Stimulated activated CD4-positive, alpha-beta T cell treated with anti-CD3 and anti-CD28 coated beads, Interleukin-15, amount 100 ng/mL, for 1 hour (primary cell): Measurements from ENCODE around the gene POLE.

Source experiments
- DNase-seq, 2 donors: peaks; one replicate each; pipeline ENCODE4 v3.0.0-alpha.2; 2020; ENCODE audit warnings: low read depth in 1 of 2, low spot score in 1 of 2

POLE gene

DNA sequence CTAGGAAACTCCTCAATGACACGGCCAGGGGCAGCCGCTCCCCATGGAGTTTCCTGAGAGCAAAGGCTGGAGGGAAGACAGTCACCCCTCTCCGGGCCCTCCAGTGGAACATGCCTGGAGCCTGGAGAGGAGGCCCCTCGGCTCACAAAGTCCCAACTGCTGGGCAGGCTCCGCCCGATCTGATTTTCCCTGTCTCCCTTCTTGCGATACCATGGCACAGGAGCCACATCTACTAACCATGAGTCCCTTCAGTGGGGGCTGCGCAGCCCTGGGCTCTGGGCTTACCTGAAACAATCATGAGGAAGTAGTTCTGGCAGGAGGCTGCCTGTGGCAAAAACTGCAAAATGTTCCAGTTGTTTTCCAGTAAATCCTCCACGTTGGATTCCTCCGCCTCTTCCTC lies 53.2 kb downstream of the POLE start:
- no peak for DNase-seq

DNA sequence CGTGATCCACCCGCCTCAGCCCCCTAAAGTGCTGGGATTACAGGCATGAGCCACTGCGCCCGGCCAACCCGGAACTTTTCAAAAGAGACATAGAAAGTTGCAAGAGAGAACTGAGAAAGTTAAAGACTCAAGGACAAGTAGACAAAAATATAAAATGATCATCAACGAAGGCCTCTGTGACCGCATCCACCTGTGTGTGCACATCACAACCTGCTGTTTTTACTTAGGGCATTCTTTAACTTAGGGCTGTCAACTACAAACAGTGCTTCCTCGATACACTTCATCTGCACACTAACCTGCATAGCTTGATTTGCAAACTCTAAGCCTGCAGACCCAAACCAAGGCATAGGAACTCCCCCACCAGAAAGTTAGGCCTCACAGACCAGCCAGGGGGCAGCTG lies 53.7 kb downstream of the POLE start:
- no peak for DNase-seq

DNA sequence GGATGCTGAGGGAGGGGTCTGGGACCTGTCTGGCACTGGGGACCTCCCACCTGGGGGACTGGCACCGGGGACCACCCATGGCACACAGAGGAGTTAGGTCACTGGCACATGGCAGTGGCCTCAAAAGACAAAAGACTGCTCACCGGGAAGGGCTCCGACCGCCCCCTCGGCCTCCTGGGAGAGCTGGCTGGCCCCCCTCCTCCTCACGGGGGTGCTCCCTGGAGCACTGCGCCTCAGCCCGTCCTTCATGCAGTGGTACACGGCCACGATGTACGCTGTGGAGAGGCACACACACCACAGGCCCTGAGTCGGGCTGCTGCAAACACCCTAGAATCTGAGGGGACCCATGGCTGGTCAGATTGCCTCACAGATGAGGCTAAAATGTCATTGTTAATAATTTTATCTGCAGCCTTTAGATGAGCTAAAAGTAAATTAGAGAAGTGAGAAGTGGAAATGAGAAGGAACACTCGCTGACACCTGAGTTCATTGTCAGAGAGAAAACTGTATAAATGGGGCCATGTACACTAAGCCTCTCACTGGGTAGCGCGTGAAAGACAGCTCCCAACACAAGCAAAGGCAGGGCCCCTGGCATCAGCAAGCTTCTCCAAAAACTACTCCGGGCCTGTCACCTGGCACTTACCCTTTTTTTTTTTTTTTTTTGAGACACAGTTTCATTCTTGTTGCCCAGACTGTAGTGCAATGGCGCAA lies 54.5 kb downstream of the POLE start:
- no peak for DNase-seq

DNA sequence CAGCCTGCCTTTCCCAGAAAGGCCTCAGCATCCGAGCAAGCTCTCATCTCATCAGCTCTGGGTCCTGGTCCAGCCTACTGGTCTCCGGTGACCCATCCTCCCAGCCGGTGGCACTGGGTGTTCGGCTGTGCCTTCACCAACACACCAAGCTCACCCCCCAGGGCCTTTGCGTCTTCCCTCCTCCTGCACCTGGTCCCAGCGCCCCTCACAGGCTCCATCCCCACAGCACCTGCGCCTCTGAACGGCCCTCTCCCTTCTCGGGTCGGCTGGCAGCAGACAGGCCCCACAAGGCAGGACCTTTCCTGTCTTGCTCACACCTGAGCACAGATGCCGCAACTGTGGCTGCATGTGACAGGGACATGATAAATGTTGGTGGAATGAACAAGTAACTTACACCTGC lies 55.5 kb downstream of the POLE start:
- no peak for DNase-seq

DNA sequence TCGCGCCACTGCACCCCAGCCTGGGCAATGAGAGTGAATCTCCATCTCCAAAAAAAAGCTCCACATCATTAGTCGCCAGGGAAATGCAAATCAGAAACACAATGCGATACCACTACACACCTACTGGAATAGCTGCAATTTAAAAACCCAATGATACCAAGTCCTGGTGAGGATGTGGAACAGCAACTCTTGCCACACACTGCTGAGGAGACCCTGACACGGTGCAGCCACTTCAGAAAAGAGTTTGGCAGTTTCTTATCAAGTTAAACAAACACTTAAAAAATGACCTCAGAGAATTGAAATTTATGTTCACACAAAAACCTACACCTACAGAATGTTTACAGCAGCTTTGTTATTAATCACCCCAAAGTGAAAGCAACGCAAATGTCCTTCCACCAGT lies 56.5 kb downstream of the POLE start:
- DNase-seq: no peak

DNA sequence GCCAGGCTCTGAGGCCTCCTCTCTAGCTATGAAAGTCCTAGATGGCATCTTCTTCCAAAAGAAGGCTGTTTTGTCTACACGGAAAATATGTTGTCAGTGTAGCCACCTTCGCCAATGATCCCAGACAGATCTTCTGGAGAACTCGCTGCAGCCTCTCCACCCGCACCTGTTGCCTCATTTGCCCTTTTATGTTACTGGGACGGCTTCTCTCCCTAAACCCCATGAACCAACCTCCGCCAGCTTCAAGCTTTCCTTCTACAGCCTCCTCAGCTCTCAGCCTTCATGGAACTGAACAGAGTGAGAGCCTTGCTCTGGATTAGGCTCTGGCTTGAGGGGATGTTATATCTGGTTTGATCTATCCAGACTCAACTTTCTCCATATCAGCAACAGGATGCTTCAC lies 57.8 kb downstream of the POLE start:
- no peak for DNase-seq

DNA sequence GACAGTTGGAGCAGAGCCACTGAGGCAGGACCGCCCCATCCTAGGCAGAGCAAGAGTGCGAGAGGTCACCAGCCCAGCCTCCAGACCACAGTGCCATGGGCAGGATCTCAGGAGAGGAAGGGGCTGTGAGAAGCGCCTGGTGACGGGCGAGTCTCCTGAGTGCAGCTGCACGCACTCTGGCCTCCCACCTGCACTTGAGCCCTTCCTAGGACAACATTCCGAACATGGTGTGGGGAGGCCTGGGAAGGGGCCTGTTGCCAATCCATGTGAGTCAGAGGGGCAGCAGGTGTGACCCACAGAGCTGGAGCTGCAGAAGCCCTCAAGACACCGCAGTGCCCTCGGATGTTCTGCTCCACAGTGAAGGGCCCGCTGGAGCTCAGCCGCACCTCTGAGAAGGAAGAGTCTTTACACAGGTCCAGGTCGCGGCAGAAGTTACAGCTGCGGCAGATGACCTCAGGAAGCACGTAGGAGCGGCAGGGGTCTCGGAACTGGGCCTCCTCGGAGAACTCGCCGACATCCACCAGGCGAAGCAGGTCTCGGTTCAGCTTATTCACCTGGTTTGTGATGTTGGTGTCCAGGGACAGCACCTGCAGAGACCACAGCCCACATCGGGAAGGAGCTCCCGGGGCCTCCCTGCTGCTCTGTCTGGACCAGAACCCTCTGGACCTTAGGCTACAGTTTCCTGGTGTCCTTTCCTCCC lies 61.3 kb downstream of the POLE start:
- DNase-seq: no peak

DNA sequence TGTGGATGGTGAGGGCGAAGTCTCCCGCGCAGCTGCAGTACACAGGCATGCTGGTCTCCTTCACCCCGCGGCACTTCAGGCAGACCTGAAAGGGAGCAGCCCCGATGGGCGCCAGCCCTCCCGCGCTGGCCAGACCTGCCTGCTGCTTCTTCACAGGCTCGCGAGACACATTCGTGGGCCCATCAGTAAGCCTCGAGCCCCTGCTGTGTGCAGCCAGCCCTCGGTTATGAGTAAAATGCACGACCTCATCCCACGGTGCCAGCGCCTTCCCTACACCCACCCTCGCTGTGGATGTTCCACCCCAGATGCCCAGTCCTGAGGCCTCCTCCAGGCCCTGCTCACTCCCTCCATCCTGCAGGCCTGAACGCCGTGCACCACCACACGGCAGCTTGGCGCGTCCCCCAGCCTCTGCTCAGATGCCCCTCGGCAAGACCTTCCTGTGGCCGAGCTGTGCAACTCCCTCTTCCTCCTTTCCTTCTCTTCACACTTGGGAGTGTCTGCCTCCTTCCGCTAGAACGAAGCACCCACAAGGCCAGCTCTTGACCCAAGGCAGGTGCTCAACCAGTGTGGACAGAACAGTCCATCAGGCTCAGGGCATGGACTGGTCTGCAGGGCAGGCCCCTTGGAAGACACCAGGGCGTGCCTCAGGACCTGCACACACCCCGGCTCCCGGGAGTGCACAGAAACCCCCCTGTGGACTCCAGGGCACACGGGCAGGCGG lies 62.1 kb downstream of the POLE start:
- no peak for DNase-seq

DNA sequence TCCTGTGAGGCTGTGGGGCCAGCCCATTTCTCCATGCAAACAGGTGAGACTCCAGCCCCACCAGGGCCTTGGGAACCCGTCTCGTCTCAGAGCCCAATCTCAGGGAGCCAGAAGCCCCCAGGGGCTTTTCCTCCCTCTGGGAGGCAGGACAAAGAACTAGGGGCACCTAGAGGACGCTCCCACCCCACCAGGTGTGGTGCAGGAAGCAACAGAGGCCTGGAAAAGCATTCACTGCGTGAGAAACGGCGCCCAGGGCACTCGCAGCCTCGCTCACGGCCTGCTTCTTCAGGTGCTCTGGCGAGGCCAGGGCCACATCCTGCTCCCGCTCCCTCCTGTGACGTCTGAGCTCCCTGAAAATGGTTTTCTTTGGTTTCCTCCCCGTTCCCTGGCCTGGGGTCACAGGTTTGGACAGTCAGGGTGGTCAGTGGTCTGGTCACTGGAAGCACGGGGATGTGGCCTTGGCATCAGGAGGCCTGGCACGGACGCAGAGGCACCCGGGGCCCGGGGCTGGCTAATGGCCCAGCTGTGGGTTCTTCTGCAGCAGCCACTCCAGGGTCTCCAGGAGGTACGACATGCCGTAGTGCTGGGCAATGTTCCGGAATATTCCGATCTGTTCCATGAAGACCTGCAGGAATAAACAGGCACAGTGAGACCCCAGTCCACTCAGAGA lies 62.8 kb downstream of the POLE start:
- no peak for DNase-seq

DNA sequence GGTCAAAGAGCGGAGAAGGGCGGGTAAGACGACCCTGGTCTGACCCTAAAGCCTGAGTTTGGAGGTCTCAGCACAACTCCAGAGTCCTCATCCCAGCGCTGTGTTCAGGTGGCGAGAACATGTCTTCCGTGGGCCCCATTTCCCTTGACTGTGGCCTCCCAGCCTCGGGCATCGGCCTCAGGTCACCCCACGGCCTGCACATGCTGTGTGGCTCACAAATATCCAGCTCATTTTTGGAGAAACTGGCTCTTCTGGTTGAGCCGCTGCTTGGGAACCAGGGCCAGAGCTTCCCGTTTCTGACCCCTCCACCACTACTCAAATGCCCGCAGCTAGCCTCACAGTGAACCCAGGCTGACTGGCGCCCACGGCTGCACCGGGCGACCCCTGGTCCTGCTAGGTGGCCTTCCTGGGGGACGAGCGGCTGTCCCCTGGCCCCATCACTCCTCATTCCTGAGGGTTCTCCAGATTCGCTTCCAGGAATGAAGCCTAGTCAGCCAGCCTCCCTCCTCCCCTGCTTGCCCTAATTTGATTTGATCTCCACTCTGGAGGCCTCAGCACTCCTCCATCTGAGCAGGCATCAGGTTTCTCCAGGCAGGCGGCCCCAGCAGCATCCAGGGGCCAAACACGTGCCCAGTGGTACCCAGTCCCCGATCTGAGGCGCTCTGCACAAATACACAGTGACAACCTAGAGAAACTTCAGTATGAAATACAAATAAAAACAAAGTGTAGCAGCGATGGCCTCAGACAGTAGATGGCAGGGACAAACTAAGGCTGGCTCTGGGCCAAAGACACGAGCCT lies 63.9 kb downstream of the POLE start:
- no peak for DNase-seq

DNA sequence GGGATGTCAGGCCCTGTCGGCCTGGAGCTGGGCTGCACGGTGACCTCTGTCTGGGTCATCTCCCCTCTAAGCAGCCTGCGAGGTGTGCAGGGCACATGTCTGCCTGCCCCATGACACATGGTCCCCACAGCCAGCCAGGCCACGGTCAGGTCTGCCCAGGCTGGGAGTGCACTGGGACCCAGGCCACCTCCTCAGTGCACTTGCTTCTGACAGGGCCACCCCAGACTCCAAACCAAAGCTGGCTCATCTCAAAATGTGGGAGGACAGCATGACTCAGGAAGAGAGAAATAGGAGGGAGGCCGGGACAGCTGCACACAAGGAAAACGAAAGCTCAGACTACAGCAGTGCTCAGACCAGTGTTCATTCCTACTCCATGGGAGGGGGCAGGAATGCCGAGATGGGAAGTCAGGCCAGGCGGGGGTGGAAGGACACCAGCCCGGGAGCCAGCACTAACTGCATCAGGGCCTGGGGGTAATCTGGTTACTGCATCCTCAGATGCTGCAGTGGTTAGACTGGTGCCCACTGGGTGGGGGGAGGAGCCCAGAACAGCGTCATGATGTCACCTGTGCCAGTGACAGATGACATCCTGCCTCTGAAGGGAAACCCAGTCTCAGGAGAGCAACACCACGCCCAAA lies 64.6 kb downstream of the POLE start:
- DNase-seq: no peak

DNA sequence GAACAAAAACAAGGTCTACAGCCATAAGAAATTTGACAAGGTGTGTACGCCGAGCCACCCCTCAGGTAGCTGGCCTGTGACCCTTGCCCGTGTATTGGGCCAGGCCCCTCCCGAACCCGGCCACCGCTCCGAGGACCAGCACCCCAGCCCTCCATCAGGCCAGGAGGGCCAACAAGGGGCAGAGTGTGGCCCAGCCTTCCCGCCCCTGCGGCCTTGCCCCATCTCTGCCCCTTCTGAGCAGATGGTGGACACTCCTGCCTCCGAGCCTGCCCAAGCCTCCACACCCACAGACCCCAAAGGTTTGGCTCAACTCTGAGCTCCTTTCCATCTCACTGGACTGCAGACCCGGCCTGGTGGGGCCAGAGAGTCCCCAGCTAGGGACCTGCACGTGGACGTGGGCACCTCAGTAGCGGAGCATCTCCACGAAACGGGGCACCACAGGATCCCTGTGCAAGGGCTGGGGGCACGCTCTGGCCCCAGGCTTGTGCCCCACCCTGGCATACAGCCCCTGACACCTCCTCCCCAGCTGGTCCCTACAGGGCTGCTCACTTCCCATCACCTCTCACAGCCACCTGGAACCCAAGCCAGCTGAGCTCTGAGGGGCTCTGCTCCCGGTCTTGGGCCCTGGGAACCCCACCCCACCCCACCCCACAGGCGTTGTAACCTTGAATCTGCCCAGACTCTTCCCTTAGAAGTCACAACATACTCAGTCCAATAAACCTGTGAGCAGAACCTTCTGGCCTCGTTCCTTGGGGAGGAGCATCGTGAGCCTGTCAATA lies 65.3 kb downstream of the POLE start:
- DNase-seq: no peak

DNA sequence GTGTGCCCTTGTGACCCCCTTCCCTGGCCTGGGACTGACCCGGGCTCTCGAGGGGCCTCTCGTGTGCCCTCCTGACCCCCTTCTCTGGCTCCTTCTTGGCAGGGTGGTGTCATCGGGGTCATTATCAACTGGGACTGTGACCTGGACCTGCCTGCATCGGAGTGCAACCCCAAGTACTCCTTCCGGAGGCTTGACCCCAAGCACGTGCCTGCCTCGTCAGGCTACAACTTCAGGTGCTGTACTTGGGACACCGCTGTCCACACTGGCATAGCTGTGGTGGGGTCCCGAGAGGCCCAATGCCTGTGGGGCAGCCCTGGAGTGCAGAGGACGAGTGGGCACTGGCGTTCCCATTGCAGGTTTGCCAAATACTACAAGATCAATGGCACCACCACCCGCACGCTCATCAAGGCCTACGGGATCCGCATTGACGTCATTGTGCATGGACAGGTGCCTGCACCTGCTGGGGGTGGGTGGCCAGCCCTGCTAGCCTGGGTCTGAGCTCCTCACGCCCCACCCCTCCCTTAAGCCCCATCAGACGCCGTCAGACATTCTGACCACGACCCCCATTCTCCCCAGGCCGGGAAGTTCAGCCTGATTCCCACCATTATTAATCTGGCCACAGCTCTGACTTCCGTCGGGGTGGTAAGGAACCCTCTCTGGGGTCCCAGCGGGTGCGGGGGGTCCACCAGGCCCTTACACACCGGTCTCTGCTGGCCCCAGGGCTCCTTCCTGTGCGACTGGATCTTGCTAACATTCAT lies 66.1 kb downstream of the POLE start:
- no peak for DNase-seq

DNA sequence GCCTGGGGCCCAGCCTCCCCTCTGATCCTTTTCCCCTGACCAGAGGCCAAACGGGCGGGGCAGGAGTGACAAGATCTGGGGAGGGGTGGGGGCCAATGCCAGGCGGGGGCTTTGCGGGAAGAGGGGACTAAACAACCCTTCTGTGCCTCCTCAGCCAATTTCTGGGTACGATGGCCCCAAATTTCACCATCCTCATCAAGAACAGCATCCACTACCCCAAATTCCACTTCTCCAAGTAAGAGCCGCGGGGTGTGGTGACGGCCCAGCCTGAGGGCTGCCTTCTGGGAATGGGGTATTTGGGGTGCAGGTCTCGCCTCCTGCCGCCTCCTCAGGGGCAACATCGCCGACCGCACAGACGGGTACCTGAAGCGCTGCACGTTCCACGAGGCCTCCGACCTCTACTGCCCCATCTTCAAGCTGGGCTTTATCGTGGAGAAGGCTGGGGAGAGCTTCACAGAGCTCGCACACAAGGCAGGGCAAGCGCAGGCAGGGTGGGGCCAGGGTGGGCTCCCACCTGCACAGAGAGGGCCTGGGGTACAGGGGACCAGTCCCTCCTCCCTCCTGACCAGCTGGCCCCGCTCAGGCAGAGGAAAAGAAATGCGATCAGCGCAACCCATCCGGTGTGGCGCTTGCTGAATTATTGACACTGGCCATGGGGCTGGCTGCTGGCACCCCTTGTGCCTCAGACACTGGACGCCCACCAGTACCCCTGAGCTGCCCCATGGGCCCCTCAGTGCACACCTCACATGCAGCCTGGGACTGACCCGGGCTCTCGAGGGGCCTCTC lies 66.8 kb downstream of the POLE start:
- DNase-seq: no peak

DNA sequence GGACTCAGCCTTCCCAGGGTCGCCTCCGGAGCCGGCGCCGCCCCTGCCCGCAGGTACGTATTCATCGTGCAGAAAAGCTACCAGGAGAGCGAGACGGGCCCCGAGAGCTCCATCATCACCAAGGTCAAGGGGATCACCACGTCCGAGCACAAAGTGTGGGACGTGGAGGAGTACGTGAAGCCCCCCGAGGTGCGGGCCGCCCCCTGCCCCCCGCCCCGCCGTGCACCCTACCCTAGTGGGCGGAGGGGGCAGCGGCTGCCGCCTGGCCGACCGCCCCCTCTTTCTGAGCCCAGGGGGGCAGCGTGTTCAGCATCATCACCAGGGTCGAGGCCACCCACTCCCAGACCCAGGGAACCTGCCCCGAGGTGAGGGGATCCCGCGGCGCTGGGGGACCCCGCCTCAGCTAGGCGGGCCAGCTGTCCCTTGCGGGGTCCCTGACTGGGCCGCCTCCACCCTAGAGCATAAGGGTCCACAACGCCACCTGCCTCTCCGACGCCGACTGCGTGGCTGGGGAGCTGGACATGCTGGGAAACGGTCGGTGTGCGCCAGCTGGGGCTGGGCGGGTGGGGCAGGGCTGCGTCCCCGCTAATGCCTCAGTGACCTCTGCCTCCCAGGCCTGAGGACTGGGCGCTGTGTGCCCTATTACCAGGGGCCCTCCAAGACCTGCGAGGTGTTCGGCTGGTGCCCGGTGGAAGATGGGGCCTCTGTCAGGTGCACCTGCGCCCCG lies 67.6 kb downstream of the POLE start:
- no peak for DNase-seq

DNA sequence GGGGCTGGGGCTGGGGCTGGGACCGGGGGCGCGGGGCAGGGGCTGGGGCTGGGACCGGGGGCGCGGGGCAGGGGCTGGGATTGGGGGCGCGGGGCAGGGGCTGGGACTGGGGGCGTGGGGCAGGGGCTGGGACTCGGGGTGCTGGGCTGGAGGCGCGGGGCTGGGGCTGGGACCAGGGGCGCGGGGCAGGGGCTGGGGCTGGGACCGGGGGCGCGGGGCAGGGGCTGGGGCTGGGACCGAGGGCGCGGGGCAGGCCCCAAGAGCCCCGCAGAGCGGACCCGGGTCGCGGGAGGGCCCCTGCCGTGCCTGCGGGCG lies 68.1 kb downstream of the POLE start:
- DNase-seq: no peak

DNA sequence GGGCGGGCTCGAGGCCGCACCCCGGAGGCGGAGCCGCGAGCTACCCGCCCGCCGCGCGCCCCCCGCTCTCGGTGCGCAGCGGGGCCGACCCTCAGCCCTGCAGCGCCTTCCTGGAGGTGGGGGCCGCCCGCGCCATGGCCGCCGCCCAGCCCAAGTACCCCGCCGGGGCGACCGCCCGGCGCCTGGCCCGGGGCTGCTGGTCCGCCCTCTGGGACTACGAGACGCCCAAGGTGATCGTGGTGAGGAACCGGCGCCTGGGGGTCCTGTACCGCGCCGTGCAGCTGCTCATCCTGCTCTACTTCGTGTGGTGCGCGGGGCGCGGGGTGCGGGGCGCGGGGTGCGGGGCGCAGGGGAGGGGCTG lies 68.5 kb downstream of the POLE start, which contains the start of gene P2RX2:
Gene P2RX2 (plus strand): TSS at position 94 of the 361 bp plus-strand sequence. CDS start 41 bp downstream, at position 135.
- DNase-seq: no peak
